Stomach (tissue), 4 donors: ENCODE data around the gene URM1.

Source experiments
- POLR2A ChIP-seq, 4 donors: fragments of 450-650 bp; IDR thresholded peaks; one replicate each; pipeline ENCODE4 v1.6.1; 2016; ENCODE audit warnings: antibody characterized with exemption in 4 of 4, control low read depth in 2 of 4, mild to moderate bottlenecking in 1 of 4, moderate library complexity in 1 of 4
- TF ChIP-seq, protein P1 (sequence below), 7 experiments: fragments of 450-650 bp in 4 of 7; fragments of 200-600 bp in 3 of 7; sonication (generic) in 3 of 7; IDR thresholded peaks; one replicate each; pipeline ENCODE4 v1.5.1; 2016 to 2019; ENCODE audit warnings: antibody characterized with exemption in 7 of 7, control low read depth in 2 of 7, mild to moderate bottlenecking in 1 of 7

GRCh38 chr9:128435611-128436010 is 64.4 kb downstream of the URM1 start:
- TF ChIP-seq, protein P1, sequence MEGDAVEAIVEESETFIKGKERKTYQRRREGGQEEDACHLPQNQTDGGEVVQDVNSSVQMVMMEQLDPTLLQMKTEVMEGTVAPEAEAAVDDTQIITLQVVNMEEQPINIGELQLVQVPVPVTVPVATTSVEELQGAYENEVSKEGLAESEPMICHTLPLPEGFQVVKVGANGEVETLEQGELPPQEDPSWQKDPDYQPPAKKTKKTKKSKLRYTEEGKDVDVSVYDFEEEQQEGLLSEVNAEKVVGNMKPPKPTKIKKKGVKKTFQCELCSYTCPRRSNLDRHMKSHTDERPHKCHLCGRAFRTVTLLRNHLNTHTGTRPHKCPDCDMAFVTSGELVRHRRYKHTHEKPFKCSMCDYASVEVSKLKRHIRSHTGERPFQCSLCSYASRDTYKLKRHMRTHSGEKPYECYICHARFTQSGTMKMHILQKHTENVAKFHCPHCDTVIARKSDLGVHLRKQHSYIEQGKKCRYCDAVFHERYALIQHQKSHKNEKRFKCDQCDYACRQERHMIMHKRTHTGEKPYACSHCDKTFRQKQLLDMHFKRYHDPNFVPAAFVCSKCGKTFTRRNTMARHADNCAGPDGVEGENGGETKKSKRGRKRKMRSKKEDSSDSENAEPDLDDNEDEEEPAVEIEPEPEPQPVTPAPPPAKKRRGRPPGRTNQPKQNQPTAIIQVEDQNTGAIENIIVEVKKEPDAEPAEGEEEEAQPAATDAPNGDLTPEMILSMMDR (IDR thresholded peaks at IDR 0.05) = no peak
- TF ChIP-seq POLR2A (IDR thresholded peaks at IDR 0.05) = no peak
